ENCODE measurements around the gene ACAD11. TPM values are rescaled to one million over a fixed set of nuclear protein-coding genes. Genes with fewer than 3 reads are reported as not detected.

Gene ACAD11
- total RNA-seq, 2 experiments from 2014 or later: 12.3 to 19.6 TPM

DNA sequence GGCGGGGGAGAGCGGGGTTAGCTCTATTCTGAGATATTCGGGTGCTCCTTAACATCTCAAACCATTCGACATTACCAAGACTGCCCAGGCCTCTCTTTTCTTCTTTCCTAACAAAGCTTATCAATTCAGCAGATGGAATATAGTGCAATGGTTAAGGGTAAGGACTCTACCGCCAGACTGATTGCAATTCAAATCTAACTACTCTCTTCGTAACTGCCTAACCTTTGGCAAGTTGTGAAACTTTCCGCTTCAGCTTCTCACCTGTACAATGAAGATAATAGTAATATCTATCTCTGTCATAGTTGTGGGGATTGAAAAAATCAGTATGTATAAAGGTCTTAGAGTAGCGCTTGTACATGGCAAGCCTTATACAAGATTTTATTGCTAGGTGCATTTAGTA lies 1.5 kb upstream of the ACAD11 start:
- CTCF ChIA-PET: interaction anchor here (1.0 to 4.1 kb wide), 4 partner anchors 10 to 125 kb away, joined by 3 to 21 read pairs (median 8); no protein-coding TSS in a partner anchor
- H3K36me3 Mint-ChIP-seq: peaks cover 15% of the 10 kb centered on the region
- H3K27me3 Mint-ChIP-seq: no peaks in the 10 kb centered on the region
- no peak for ATAC-seq
- DNase-seq: no peak
- peak overlapping the region; percentile 94 for H3K27ac Mint-ChIP-seq
- peak overlapping the region; percentile 90 for H3K4me3 Mint-ChIP-seq
- H3K4me1 Mint-ChIP-seq: peaks cover 48% of the 10 kb centered on the region
- no peaks in the 10 kb centered on the region for H3K9me3 Mint-ChIP-seq (ENCODE audit: low read depth)

DNA sequence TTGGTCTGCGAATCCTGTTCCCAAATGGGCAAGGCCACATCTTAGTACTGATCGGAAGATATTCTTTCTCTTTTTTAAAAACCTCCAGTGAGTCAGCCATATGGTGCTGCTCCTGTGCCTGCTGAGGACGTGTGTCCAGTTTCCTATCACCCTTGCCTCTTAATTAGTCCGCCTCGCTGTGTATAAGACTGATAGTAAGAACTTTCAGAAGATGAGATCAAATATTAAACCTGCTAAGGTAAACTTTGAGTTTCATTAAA lies 1.1 kb upstream of the ACAD11 start:
- peak; percentile 20 for ATAC-seq
- peak overlapping the region; percentile 90 for H3K4me3 Mint-ChIP-seq
- H3K4me1 Mint-ChIP-seq: peaks cover 48% of the 10 kb centered on the region
- H3K36me3 Mint-ChIP-seq: peaks cover 15% of the 10 kb centered on the region
- CTCF ChIA-PET: interaction anchor here (1.0 to 4.1 kb wide), 4 partner anchors 10 to 125 kb away, joined by 3 to 21 read pairs (median 8); no protein-coding TSS in a partner anchor
- no peak for DNase-seq
- H3K27ac Mint-ChIP-seq: peak overlapping the region; percentile 94
- H3K9me3 Mint-ChIP-seq (ENCODE audit: low read depth): no peaks in the 10 kb centered on the region
- H3K27me3 Mint-ChIP-seq: no peaks in the 10 kb centered on the region

DNA sequence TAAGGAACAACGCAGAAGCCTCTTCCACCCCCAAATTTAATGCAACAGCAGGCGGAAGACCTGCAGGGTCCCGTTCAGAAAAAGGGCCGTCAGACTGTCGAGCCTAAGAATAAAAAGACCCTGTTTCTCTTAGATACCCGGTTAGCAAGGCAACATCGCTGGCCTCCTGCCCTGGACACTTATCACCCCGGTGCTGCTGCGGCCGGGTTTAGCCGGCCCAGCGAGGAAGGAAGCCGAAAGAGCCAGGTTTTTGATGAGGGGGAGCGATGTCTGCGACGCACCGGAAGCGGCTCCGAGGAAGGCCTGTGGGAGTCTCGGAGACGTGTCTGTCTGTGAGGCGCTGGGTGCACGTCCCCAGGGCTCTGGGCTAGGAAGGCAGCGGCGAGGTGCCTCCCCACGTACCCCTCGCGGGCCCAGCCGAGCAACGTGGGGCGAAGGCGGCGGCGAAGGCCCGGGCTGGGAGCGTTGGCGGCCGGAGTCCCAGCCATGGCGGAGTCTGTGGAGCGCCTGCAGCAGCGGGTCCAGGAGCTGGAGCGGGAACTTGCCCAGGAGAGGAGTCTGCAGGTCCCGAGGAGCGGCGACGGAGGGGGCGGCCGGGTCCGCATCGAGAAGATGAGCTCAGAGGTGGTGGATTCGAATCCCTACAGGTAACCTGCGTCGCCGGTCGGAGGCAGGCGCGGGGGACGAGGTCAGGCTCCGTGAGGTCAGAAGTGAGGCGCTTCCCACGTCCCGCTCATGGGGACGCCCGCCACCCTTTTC lies 622 bp upstream of the ACAD11 start, which contains the start of gene UBA5:
UBA5 (plus strand) TSS at position 278 of the 759 bp plus-strand sequence; CDS start at position 487, 209 bp downstream.
- H3K27ac Mint-ChIP-seq: peak within 1 kb of the TSS; percentile 94
- H3K4me1 Mint-ChIP-seq: peaks cover 50% of the 10 kb centered on the region
- CTCF ChIA-PET: interaction anchor here (1.0 to 4.1 kb wide), 4 partner anchors 11 to 124 kb away, joined by 3 to 21 read pairs (median 8); no protein-coding TSS in a partner anchor
- DNase-seq (peak; percentile 80), ATAC-seq (peak; percentile 89)
- no peaks in the 10 kb centered on the region for H3K27me3 Mint-ChIP-seq
- H3K9me3 Mint-ChIP-seq (ENCODE audit: low read depth): no peaks in the 10 kb centered on the region
- H3K4me3 Mint-ChIP-seq: peak within 1 kb of the TSS; percentile 90
- peaks cover 15% of the 10 kb centered on the region for H3K36me3 Mint-ChIP-seq

DNA sequence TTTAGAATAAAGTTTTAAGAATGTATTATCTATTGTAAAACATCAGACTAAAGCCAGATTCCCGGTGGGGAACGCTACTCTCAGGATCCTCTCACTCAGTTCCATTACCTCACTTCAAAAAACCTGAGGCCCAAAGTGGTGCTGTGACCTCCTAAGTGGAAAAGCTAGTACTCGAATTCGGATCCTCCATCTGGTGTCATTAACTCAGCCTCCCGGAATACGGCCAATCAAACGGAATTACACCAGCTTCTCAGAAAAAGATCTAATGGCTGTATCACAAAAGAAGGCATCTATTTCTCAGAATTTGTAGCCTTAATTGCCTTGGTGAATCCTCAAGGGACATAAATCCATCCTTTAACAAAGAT lies 627 bp downstream of the ACAD11 start:
- Mint-ChIP-seq H3K36me3 (peaks cover 13% of the 10 kb centered on the region), H3K9me3 (ENCODE audit: low read depth) (no peaks in the 10 kb centered on the region), H3K27ac (peak overlapping the region; percentile 94), H3K27me3 (no peaks in the 10 kb centered on the region), H3K4me3 (peak overlapping the region; percentile 90), H3K4me1 (peaks cover 45% of the 10 kb centered on the region)
- ATAC-seq: no peak
- DNase-seq: no peak
- CTCF ChIA-PET: interaction anchor here (1.0 to 4.1 kb wide), 5 partner anchors 12 to 1158 kb away, joined by 3 to 21 read pairs (median 3); no protein-coding TSS in a partner anchor

DNA sequence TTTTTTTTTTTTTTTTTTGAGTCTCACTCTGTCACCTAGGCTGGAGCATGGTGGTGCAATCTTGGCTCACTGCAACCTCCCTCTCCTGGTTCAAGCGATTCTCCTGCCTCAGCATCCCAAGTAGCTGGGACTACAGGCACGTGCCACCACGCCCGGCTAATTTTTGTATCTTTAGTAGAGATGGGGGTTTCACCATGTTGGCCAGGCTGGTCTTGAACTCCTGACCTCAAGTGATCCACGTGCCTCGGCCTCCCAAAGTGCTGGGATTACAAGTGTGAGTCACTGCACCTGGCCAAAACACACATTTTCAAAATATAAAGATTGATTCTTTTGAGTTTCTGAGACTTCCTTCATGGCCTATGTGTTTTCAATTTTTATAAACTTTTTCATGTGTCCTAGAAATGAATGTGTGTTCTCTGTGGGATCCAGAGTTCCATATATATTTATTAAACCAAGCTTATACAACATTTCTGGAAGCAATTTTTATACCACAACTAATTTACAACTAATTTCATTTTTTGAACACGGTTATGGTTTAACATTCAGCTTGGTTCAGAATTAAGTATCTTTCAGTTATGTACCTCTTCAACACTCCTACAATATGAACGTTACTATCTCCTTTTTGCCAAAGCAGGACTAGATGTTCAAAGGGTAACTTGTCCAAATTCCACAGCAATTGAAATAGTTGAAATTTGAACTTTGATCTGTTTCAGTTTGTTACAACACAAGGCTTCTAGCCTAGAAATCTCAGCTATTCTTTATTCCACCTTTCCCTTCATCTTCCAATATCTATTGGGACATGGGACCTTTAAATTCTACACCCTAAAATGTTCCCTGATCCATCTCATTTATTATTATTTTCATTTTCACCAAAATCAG lies 1.5 kb downstream of the ACAD11 start:
- peak overlapping the region; percentile 90 for H3K4me3 Mint-ChIP-seq
- CTCF ChIA-PET: interaction anchor here (1.0 to 4.1 kb wide), 5 partner anchors 13 to 1157 kb away, joined by 3 to 21 read pairs (median 3); no protein-coding TSS in a partner anchor
- no peak overlapping the region for H3K27ac Mint-ChIP-seq
- ATAC-seq (no peak), DNase-seq (no peak)
- H3K4me1 Mint-ChIP-seq: peaks cover 37% of the 10 kb centered on the region
- H3K27me3 Mint-ChIP-seq: no peaks in the 10 kb centered on the region
- H3K36me3 Mint-ChIP-seq: peaks cover 7% of the 10 kb centered on the region
- no peaks in the 10 kb centered on the region for H3K9me3 Mint-ChIP-seq (ENCODE audit: low read depth)

DNA sequence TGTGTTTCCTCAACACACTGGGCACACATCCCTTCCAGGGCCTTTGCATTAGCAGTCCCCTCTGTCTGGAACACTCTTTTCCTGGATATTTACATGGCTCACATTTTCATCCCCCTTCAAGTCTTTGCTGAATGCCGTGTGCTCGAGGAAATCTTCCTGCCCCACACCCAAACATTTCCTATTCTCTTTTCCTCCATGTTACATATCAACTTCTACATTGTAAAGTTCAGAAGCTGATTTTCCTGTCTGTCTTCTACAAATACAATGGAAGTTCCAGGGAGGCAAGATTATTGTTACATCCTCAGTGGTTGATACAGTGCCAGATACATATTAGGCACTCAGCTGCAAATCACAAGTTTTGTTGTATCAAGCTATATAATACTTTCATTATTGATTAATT lies 4.1 kb downstream of the ACAD11 start:
- Mint-ChIP-seq H3K36me3 (peaks cover 1% of the 10 kb centered on the region), H3K4me1 (peaks cover 22% of the 10 kb centered on the region), H3K9me3 (ENCODE audit: low read depth) (no peaks in the 10 kb centered on the region), H3K27ac (no peak overlapping the region), H3K4me3 (no peak overlapping the region), H3K27me3 (no peaks in the 10 kb centered on the region)
- DNase-seq (no peak), ATAC-seq (no peak)
- CTCF ChIA-PET: interaction anchor here (1.4 kb wide), 1 partner anchor 12 kb away, joined by 3 read pairs; no protein-coding TSS in a partner anchor

DNA sequence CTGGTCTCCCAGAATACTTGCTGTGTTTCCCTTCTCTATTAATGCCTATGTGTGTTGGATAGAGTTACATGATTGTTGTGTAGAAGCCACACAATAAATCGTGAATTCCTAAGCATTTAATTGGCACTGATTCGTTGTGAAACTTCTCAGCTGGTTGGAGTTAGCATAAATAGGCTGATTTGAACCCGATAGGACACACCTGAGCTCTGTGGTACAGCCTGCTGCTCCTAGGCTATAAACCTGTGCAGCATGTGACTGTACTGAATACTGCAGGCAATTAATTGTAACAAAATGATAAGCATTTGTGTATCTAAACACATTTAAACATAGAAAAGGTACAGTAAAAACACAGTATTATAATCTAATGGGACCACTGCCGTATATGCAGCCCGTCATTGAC lies 4.9 kb downstream of the ACAD11 start:
- Mint-ChIP-seq H3K36me3 (no peaks in the 10 kb centered on the region), H3K27ac (no peak overlapping the region), H3K4me1 (peaks cover 22% of the 10 kb centered on the region), H3K4me3 (no peak overlapping the region), H3K9me3 (ENCODE audit: low read depth) (no peaks in the 10 kb centered on the region), H3K27me3 (no peaks in the 10 kb centered on the region)
- no peak for DNase-seq
- CTCF ChIA-PET: interaction anchor here (2.4 kb wide), 1 partner anchor 12 kb away, joined by 9 read pairs; no protein-coding TSS in a partner anchor
- ATAC-seq: no peak

DNA sequence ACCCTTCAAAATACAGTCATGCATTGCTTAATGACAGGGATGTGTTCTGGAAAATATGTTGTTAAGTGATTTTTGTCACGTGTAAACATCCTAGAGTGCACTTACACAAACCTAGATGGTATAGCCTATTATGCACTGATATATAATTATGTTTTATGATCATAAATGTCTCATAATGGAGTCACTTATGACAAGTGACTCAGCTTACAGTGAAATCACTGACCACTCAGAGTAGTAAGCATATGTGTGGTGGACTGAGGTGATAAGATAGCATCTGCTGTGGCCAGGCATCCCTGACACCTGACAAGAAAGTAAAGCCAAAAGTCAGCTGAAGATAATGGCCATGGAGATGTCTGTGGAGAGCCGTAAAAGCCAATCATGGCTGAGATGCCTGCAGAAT lies 5.4 kb downstream of the ACAD11 start:
- no peak for ATAC-seq
- DNase-seq: no peak
- H3K27ac Mint-ChIP-seq: no peak overlapping the region
- H3K9me3 Mint-ChIP-seq (ENCODE audit: low read depth): no peaks in the 10 kb centered on the region
- no peaks in the 10 kb centered on the region for H3K27me3 Mint-ChIP-seq
- H3K4me1 Mint-ChIP-seq: peaks cover 21% of the 10 kb centered on the region
- no peak overlapping the region for H3K4me3 Mint-ChIP-seq
- no peaks in the 10 kb centered on the region for H3K36me3 Mint-ChIP-seq
- CTCF ChIA-PET: interaction anchor here (2.4 kb wide), 1 partner anchor 12 kb away, joined by 9 read pairs; no protein-coding TSS in a partner anchor

DNA sequence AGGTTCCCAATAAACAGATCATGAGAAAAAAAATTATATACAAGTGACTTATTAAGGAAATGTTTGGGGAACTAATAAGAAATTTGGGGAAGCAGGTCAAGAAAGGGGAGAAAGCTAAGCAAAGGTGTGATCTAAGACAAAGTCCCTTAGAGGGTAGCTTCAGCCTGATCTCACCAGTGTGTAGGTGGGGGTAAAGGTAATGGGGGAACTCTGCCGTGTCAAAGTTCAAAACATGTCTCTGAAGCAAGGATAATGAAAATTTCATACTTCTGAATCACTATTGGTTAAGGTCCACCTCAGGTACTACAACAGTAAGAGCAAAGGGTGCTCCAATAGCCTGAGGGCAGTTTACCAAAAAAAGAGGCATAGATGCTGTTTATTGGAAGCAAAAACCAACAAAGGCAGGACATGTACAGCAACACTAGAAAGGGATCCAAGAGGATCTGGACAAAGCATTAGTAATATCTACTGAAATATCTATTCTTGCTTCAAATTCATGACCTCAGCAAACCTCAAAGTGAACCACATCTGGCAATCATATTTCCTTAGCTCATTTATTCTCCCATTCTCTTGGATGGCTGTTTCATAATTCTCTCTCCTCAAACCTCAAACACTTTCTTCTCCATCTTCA lies 6.9 kb downstream of the ACAD11 start:
- H3K27me3 Mint-ChIP-seq: no peaks in the 10 kb centered on the region
- H3K4me3 Mint-ChIP-seq: no peak overlapping the region
- ATAC-seq (no peak), DNase-seq (no peak)
- H3K4me1 Mint-ChIP-seq: peaks cover 10% of the 10 kb centered on the region
- CTCF ChIA-PET: interaction anchor here (1.3 to 2.4 kb wide), 2 partner anchors 10 to 117 kb away, joined by 4 to 9 read pairs; no protein-coding TSS in a partner anchor
- H3K9me3 Mint-ChIP-seq (ENCODE audit: low read depth): no peaks in the 10 kb centered on the region
- H3K36me3 Mint-ChIP-seq: no peaks in the 10 kb centered on the region
- no peak overlapping the region for H3K27ac Mint-ChIP-seq

DNA sequence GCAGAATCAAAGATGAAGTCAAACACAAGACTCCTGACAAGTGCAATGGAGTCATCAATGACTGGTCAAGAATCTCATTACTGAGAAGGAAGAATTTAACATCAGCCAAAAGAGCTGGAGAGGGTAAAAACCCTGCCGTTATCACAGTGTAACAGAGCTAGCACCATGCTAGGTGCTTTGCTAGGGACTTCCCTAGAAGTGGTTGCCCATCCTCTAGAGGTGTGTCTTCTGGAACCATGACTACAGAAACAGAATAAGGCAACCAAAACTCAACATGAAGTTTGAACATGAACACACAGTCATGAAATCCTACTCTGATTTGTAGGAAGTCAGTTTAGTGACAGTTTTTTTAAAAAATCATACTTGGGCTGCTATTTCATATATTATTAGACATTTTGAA lies 9.5 kb downstream of the ACAD11 start:
- Mint-ChIP-seq H3K36me3 (no peaks in the 10 kb centered on the region), H3K4me3 (no peak overlapping the region), H3K27me3 (no peaks in the 10 kb centered on the region), H3K9me3 (ENCODE audit: low read depth) (no peaks in the 10 kb centered on the region), H3K4me1 (peaks cover 2% of the 10 kb centered on the region), H3K27ac (no peak overlapping the region)
- DNase-seq: no peak
- CTCF ChIA-PET: no interaction called here
- no peak for ATAC-seq

DNA sequence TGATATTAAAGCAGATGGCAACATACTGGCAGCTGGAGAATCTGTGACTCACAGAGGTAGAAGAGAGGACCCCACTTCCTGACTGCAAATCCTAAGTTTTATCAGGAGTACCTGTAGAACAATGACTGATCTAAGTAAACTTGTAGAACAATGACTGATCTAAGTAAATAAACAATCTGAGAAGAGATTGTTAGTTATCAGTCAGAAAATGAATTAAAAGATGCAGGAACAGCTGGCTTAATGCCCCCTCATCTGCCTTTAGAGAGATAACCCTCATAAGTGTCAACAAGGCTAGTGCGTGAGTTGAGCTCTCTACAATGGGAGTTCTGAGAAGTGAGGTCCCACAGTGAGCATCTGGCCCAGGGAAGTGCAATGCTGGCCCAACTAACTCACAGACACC lies 14.6 kb downstream of the ACAD11 start:
- no peak overlapping the region for H3K27ac Mint-ChIP-seq
- ATAC-seq: no peak
- no peaks in the 10 kb centered on the region for H3K27me3 Mint-ChIP-seq
- CTCF ChIA-PET: interaction anchor here (1.0 to 1.8 kb wide), 2 partner anchors 103 to 109 kb away, joined by 3 to 7 read pairs; no protein-coding TSS in a partner anchor
- DNase-seq: no peak
- H3K9me3 Mint-ChIP-seq (ENCODE audit: low read depth): no peaks in the 10 kb centered on the region
- H3K4me3 Mint-ChIP-seq: no peak overlapping the region
- no peaks in the 10 kb centered on the region for H3K36me3 Mint-ChIP-seq
- peaks cover 11% of the 10 kb centered on the region for H3K4me1 Mint-ChIP-seq

DNA sequence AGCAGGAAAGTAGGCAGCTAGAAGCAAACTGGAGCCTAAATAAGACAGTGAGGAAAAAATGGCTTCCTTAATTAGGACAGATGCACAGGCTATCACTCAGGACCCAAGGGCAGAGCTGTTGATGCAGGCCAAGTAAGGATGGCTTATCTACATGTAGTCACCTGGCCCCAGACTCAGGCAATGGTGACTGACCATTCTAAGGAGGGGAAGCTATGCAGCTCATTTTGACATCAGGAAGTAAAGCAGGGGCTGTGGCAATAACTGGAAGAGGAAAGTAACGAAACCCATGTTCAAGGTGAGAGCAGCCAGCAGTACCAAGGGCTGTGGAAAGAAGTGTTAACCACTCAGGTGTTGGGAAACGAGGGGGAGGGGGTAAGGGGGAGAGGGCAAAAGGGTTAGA lies 16.2 kb downstream of the ACAD11 start:
- Mint-ChIP-seq H3K27ac (no peak overlapping the region), H3K4me3 (no peak overlapping the region), H3K27me3 (no peaks in the 10 kb centered on the region), H3K4me1 (peaks cover 11% of the 10 kb centered on the region), H3K9me3 (ENCODE audit: low read depth) (no peaks in the 10 kb centered on the region), H3K36me3 (no peaks in the 10 kb centered on the region)
- CTCF ChIA-PET: interaction anchor here (0.8 to 4.1 kb wide), 8 partner anchors 10 to 292 kb away, joined by 3 to 81 read pairs (median 7); partner anchors contain the start of genes ACAD11 and UBA5
- no peak for ATAC-seq
- DNase-seq: no peak

DNA sequence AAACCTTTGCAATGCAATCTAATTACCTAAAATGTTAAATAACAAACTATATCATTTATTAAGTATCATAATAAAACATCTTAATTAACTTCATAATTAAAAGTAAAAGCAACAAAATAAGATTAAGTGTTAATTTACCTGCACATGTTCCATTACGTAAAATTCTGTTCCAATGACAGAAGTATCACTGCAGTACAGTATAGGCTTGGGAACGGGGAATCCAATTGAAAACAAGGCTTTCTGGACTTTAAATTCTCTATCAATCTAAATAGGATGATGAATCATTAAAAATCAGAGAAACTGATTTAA lies 17.1 kb downstream of the ACAD11 start:
- DNase-seq: no peak
- no peaks in the 10 kb centered on the region for H3K9me3 Mint-ChIP-seq (ENCODE audit: low read depth)
- CTCF ChIA-PET: interaction anchor here (0.8 to 4.1 kb wide), 12 partner anchors 10 to 295 kb away, joined by 3 to 81 read pairs (median 5); partner anchors contain the start of genes ACAD11 and UBA5
- no peaks in the 10 kb centered on the region for H3K36me3 Mint-ChIP-seq
- peaks cover 11% of the 10 kb centered on the region for H3K4me1 Mint-ChIP-seq
- no peak for ATAC-seq
- H3K4me3 Mint-ChIP-seq: no peak overlapping the region
- H3K27me3 Mint-ChIP-seq: no peaks in the 10 kb centered on the region
- H3K27ac Mint-ChIP-seq: no peak overlapping the region
